NCI-H1694 (cell line): ENCODE measurements around the gene L1CAM.

ENCODE experiments used
- DNase-seq: peaks from one replicate; lab custom pipeline; 2025; lab: John Stamatoyannopoulos, UW

L1CAM gene

DNA sequence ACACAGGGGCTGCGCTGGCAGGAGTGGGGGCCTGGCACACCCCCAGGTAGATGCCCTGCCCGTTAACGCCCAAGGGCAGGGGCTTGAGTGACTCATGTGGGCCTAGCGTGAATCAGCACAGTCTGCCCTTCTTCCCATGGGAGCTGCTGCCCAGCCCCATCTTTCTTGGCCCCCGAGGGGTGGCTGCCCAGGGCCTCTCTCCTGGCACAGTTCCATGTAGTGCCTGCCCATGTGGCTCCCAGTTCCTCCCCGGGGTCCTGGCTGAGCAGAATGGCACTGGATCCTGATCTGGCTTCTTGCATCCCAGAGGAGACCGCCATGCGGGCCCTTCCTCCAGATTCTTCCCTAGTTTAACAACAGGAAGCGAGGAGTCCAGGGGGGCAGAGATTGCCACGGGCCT, 16.4 kb upstream of the L1CAM start:
- DNase-seq: no peak

DNA sequence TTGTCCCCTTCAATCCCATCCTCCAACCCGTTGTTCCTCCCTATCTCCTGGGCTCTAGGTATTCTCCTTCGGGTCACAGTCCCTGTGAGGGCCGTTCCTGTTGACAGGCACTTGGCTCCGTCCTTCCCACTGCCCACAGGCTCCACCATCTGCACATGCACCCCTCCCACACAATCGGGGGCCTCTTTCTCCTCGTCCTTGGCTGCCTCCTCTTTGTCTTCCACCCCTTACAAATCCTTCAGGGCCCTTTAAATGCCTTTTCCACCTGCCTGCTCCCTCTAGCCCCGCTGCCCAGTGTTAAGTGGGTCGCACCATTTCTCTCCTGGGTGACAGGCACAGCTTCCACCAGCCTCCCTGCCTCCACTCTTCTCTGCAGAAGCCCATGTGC, 15.8 kb upstream of the L1CAM start:
- no peak for DNase-seq

DNA sequence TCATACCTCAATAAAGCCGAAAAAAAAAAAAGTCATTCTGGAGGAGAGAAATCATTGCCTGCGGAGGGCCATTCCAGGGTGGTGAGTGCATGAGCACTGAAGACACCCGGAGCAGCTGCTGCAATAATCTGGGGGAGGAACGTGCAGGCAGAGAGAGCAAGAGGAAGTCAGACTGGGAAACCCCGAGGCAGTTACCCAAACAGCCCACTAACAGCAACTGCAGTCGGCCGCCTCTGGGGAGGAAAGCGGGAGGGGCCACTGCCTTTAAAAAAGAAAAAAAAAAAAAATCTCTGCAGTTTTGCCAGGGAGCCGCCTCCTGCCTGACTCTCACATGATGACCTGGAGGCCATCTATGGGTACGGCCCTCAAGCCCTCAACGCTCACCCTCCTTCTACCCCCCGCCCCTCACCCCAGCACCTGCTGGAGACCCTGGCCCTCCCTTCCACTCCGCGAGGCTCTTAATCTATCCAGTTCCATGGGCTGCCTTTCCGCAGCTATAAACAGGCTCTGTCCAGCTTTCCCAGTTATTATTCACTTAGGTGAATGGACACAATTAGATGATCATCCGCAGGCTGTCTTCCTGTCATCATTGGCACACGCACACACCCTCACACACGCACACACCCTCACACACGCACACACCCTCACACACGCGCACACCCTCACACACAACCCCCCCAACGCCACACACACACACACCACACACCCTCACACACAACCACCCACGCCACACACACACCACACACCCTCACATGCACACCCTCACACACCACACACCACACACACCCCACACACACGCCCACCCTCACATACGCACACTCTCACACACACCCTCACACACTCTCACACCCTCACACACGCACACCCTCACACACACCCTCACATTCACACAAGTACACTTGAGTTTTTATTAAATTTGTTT, 15.1 kb upstream of the L1CAM start:
- peak; percentile 40 for DNase-seq

DNA sequence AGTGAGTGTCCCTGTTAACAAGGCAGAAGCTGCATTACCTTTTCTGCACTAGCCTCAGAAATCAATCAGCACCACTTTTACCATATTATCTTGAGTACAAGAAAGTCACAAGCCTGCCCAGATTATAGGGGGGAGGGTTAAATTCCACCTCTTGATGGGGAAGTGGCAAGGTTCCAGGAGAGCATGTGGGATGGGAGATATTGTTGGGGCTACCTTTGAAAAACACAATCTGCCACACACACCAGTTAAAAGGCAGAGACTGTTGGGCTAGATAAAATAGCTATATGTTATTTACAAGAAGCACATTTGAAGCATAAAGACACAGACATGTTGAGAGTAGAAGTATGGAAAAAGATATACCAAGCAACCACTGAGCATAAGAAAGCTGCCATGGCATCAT, 11.9 kb upstream of the L1CAM start:
- DNase-seq: peak; percentile 60

DNA sequence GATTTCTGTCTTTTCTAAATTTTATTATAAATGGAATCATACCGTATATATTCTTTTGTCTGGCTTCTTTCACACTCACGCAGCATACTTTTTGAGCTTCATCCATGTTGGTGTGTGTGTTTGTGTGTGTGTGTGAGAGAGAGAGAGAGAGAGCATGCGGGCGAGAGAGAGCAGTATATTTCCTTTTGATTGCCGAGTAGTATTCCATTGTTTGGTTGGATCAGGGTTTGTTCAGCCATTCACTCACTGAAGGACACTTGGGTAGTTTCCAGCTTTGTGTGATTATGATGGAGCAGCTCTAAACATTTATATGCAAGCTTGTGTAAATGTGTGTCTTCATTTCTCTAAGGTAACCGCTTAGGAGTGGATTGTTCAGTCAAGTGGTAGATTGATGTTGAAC, 3.1 kb upstream of the L1CAM start:
- DNase-seq: no peak

GRCh38 chrX:153888344-153888743, 2.4 kb upstream of the L1CAM start:
- no peak for DNase-seq

DNA sequence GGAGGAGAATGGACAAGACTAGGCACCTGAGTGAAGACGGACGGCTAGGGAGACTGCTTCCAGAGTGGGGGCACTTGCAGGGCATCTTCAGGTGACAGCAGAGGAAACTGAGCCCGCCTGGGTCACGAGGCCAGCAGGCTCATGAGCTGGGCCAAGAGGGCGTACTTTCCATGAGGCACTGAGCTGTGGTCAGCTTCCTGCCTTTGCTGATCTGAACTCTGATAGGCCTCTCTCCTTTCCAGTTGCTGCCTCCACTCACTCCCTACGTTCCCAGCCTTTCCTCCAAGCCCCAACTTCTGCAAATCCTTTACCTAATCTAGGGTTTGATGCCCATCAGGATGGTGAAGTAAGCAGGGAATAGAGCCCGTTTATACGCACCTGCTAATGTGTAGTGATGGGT, 1.4 kb upstream of the L1CAM start:
- DNase-seq: no peak

- no peak for DNase-seq
Observed at GRCh38 chrX:153886915-153887314, 942 bp upstream of the L1CAM start.

GRCh38 chrX:153885208-153885787, 675 bp downstream of the L1CAM start:
- DNase-seq: no peak

DNA sequence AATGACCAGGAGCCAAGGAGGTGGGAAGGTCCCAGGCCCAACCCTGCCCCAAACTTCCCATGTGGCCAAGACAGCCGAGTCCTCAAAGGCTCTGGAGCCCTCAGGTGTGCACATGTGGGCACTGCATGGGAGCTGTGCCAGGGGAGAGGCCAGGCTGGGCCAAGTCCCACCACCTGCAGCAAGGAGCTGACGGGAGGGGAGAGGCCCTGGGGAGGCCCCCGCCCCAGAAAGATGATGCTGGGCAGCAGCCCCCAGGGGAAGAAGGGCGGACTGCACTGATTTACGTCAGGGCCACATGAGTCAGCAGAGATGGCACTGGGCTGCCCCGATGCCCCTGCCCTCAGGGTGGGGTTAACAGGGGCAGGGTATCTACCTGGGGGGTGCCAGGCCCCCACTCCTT, 1.4 kb downstream of the L1CAM start:
- no peak for DNase-seq

DNA sequence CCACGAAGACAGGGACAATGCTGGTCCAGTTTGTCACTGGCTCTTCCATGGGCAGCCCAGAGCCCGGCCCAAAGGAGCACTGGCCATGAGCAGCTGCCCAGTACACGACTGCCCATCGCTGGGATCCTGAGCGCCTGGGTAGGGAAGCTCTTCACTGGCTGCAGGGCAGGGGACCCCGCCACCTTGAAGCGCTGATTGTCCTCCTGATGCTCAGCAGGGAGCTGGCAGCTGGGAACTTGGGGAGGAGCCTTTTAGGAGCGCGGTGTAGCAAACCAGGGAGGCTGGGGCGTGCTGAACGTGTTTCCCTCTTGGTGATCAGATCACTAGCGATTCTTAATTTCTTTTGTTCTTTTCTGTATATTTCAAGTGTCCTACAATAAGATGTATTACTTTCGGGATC, 1.8 kb downstream of the L1CAM start:
- no peak for DNase-seq

- DNase-seq: no peak
Observed at GRCh38 chrX:153883163-153883843, 2.7 kb downstream of the L1CAM start.

- DNase-seq: no peak
Observed at GRCh38 chrX:153882557-153882956, 3.4 kb downstream of the L1CAM start.

DNA sequence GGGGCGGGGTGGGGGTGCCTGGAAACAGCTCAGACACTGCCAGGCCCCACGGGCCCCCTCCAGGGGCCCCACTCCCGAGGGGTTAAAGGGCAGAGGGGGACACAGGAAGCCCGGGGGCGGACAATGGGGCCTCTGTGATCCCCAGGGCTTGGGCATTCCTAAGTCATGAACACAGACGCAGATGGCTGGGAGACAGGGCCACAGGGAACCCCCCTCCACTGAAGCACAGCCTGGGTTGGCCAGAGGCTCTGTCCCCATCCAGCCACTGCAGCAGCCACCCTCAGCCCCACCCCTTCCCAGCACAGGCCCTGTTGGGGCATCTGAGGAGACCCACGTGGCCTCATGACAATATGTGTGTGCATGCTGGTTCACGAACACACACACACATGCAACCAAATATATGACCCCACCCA, 3.9 kb downstream of the L1CAM start:
- no peak for DNase-seq

GRCh38 chrX:153881281-153881680, 4.7 kb downstream of the L1CAM start:
- DNase-seq: no peak

DNA sequence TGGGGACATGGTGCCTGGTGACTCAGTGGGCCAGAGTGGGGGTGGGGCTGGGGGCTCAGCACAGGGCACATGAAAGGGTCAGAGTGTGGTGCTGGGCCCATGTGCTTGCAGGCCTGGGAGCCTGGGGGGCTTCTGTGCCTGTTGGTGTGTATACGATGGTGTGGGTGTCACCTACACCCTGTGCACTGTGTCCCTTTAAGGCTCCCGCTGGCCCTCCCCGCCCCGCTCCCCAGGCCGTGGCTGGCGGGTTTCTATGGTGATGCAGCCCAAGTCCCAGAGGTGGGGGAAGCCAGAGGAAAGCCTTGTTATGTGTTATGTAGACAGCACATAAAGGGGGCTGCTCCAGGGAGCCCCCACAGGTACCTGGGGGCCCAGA, 5.5 kb downstream of the L1CAM start:
- DNase-seq: no peak

GRCh38 chrX:153879741-153880439, 6.1 kb downstream of the L1CAM start:
- DNase-seq: no peak

DNA sequence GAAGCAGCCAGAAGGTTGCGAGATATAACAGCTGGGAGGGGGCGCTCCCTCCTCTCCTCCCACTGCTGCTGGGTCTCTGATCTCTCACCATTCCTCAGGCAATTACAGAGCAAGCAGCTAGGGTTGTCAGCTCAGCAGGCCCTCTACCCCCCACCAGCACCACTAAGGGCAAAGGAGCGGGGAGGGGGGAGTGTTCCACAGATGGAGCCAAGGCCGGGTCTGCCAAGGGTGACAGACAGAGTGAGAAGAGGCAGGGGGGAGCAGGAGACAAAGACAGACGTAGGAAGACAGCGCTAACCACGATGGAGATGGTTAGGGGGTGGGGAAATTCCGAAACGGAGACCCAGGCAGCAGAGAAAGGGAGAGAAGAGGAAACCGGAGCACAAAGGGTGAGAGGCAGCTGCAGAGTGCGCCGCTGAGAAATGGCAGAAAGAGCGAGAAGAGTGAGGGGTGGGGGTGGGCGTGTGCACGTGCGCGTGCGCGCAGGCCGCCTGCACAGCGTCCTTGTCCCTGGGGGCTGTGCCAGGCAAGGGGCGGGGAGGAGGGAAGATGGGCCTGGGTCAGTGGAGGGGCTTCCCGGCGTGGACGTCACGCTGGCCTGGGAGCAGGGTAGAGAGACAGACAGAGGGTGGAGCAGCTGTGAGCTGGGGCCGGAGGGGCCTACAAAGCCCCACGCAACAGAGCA, 6.9 kb downstream of the L1CAM start:
- peak; percentile 89 for DNase-seq

DNA sequence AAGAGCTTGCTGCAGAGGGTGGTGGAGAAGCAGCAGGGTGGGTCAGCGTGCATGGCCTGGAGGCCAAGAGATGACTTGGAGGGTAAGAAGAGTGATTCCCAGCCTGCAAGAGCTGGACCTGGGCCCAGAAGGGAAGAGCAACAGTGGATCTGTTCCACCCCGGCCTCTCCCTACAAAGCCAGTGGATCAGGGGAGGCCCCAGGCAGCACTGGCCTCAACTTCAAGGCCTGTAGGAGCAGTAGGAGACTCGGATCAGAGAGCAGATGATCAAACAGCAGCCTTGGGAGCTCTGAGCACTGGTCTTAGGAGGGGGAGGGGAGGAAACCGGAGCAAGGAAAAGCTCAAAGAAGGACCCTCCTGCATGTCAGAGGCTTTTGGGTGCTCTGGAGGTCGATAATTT, 7.6 kb downstream of the L1CAM start:
- no peak for DNase-seq

DNA sequence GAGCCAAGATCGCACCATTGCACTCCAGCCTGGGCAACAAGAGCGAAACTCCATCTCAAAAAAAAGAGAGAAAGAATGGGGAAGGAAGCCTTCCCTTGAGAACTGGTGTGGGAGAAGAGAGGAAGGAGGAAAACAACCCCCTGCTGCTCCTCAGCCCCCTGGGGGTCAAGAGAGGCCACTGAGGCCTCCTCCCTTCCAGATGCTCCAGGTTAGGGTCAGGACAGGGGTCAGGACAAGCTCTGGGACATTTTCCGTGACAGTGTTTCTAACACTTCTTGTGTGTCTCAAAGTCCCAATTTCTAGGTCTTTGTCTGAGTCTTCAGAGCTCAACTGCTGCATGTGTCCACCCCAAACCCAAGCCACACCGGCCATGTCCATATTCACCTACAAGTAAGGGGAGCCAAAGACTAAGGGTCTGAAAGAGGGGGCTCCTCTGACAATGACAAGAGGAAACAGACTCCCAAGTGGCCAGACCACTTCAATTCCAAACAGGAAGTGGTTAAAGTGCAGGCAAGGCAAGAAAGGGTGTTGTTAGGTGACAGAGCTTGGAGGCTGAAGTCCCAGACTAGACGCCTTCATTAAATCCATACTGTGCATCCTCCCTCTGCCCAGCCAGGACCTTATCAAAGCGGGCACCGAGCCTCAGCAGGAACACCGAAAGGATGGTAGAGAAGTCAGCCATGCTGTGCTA, 8.3 kb downstream of the L1CAM start:
- DNase-seq: no peak

- DNase-seq: no peak
Observed at GRCh38 chrX:153876112-153876491, 9.9 kb downstream of the L1CAM start.
